HL-60 (cell line): ENCODE data around the gene AKR7A3.

Experiments
- GABPA ChIP-seq: IDR thresholded peaks from 2 replicates; pipeline ENCODE4 v1.6.1; 2012; ENCODE audit warnings: low read depth
- POLR2AphosphoS5 ChIP-seq: IDR thresholded peaks from 2 replicates; pipeline ENCODE4 v1.6.1; 2012; ENCODE audit warnings: low read depth
- REST ChIP-seq: IDR thresholded peaks from 2 replicates; pipeline ENCODE4 v1.6.1; 2012; ENCODE audit warnings: low read depth; ENCODE audit not compliant: insufficient replicate concordance
- SPI1 ChIP-seq: IDR thresholded peaks from 2 replicates; pipeline ENCODE4 v1.6.1; 2012; ENCODE audit warnings: low read depth, mild to moderate bottlenecking, borderline replicate concordance
- TF ChIP-seq, protein P1 (sequence below): IDR thresholded peaks from one replicate; pipeline ENCODE4 v1.5.1; 2011; ENCODE audit warnings: low read length, control low read depth, inconsistent platforms; ENCODE audit not compliant: insufficient read depth

GRCh38 chr1:19257178-19257914 is 31.2 kb downstream of the AKR7A3 start:
- TF ChIP-seq POLR2AphosphoS5 (no peak), REST (no peak), SPI1 (no peak), GABPA (no peak)
- TF ChIP-seq, protein P1, sequence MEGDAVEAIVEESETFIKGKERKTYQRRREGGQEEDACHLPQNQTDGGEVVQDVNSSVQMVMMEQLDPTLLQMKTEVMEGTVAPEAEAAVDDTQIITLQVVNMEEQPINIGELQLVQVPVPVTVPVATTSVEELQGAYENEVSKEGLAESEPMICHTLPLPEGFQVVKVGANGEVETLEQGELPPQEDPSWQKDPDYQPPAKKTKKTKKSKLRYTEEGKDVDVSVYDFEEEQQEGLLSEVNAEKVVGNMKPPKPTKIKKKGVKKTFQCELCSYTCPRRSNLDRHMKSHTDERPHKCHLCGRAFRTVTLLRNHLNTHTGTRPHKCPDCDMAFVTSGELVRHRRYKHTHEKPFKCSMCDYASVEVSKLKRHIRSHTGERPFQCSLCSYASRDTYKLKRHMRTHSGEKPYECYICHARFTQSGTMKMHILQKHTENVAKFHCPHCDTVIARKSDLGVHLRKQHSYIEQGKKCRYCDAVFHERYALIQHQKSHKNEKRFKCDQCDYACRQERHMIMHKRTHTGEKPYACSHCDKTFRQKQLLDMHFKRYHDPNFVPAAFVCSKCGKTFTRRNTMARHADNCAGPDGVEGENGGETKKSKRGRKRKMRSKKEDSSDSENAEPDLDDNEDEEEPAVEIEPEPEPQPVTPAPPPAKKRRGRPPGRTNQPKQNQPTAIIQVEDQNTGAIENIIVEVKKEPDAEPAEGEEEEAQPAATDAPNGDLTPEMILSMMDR = no peak
